GM12878 (cell line): ENCODE measurements around the gene KDM5B. TPM values are rescaled to one million over a fixed set of nuclear protein-coding genes. Genes with fewer than 3 reads are reported as not detected.

ENCODE experiments used
- ATAC-seq: fragments of 200-7000 bp; cut with Tn5 transposase; 3 replicates; pipeline ENCODE4 v1.9.1; 2020; ENCODE audit warnings: mild to moderate bottlenecking, moderate library complexity
- BruUV-seq: library from RNA; stranded (reverse); fragments of 400-500 nt; replicated peaks from 2 replicates; lab custom pipeline; 2021; lab: Mats Ljungman, UMichigan
- CTCF ChIA-PET: fragments of 300-600 bp; sonication (Branson Sonifier 250); formaldehyde crosslinking; extraction: SDS; loops from one replicate; lab custom pipeline; 2021; ENCODE audit warnings: inconsistent platforms; lab: Yijun Ruan, JAX
- POLR2A ChIA-PET: fragments of 350-600 bp; formaldehyde crosslinking; extraction: SDS; loops from one replicate; lab custom pipeline; 2021; ENCODE audit warnings: inconsistent platforms; lab: Charles Lee
- RAD21 ChIA-PET: fragments of 300-600 bp; sonication (Branson Sonifier 250); formaldehyde crosslinking; loops from one replicate; lab custom pipeline; 2023; ENCODE audit warnings: antibody characterized with exemption; ENCODE audit not compliant: unreplicated experiment; lab: Charles Lee
- SMC1A ChIA-PET: fragments of 300-600 bp; sonication (Branson Sonifier 250); formaldehyde crosslinking; loops from one replicate; lab custom pipeline; 2023; ENCODE audit not compliant: unreplicated experiment, uncharacterized antibody; lab: Charles Lee
- DNase-seq: peaks from one replicate; pipeline ENCODE4 v3.0.0-alpha.2; 2011; ENCODE audit warnings: low read depth, low spot score
- FAIRE-seq: peaks from 3 replicates; lab custom pipeline; 2011; peaks lifted over from hg19 to GRCh38; lab: Jason Lieb, UNC
- H2AFZ ChIP-seq: 2 replicates; pipeline ENCODE4 v1.6.0; 2011; ENCODE audit warnings: low read depth, low read length, control low read depth; ENCODE audit not compliant: control insufficient read depth
- H3K27ac ChIP-seq: 2 replicates; pipeline ENCODE4 v1.5.1; 2011; ENCODE audit warnings: control low read depth; ENCODE audit not compliant: control insufficient read depth, insufficient read depth
- H3K27me3 ChIP-seq, 2 experiments: replicated peaks in 1 of 2; 2 replicates each; pipeline versions ENCODE4 v1.6.0 to v1.6.1; 2011; ENCODE audit warnings: low read length in 1 of 2; ENCODE audit not compliant: control insufficient read depth in 2 of 2, insufficient read depth in 2 of 2
- H3K36me3 ChIP-seq, 2 experiments: 2 replicates each; pipeline ENCODE4 v1.5.1; 2011; ENCODE audit warnings: low read length in 1 of 2; ENCODE audit not compliant: control insufficient read depth in 2 of 2, insufficient read depth in 2 of 2
- H3K4me1 ChIP-seq: 2 replicates; pipeline ENCODE4 v1.6.1; 2011; ENCODE audit warnings: mild to moderate bottlenecking, low read length, moderate library complexity, mixed read lengths; ENCODE audit not compliant: control insufficient read depth, insufficient read depth
- H3K4me2 ChIP-seq: 2 replicates; pipeline ENCODE4 v1.6.0; 2011; ENCODE audit warnings: control low read depth; ENCODE audit not compliant: control insufficient read depth, insufficient read depth
- H3K4me3 ChIP-seq: fragments of 200-600 bp; sonication (generic); 2 replicates; pipeline ENCODE4 v1.5.1; 2016
- H3K79me2 ChIP-seq: 2 replicates; pipeline ENCODE4 v1.6.0; 2011; ENCODE audit warnings: low read length; ENCODE audit not compliant: control insufficient read depth, insufficient read depth
- H3K9ac ChIP-seq: 2 replicates; pipeline ENCODE4 v1.8.0; 2011; ENCODE audit warnings: low read length, control low read depth, mixed read lengths; ENCODE audit not compliant: control insufficient read depth, insufficient read depth
- H3K9me3 ChIP-seq: replicated peaks from 3 replicates; pipeline ENCODE4 v1.5.1; 2011; ENCODE audit warnings: mild to moderate bottlenecking, low read length; ENCODE audit not compliant: control insufficient read depth, insufficient read depth
- H4K20me1 ChIP-seq: 2 replicates; pipeline ENCODE4 v1.6.0; 2011; ENCODE audit not compliant: control insufficient read depth, insufficient read depth
- KLF5 ChIP-seq: fragments of 450-650 bp; IDR thresholded peaks from 2 replicates; pipeline ENCODE4 v1.6.1; 2014; ENCODE audit warnings: mild to moderate bottlenecking; ENCODE audit not compliant: partially characterized antibody
- MEF2A ChIP-seq: IDR thresholded peaks from 2 replicates; pipeline ENCODE4 v1.6.1; 2011; ENCODE audit warnings: low read depth, mild to moderate bottlenecking, low read length, moderate library complexity; ENCODE audit not compliant: insufficient read depth
- MTA3 ChIP-seq: IDR thresholded peaks from 2 replicates; pipeline ENCODE4 v1.6.1; 2012; ENCODE audit warnings: low read length, inconsistent platforms, borderline replicate concordance
- NR2F1 ChIP-seq: fragments of 450-650 bp; conservative IDR thresholded peaks from 2 replicates; pipeline ENCODE4 v1.6.1; 2017; ENCODE audit warnings: mild to moderate bottlenecking
- SMARCA5 ChIP-seq: fragments of 450-650 bp; IDR thresholded peaks from 2 replicates; pipeline ENCODE4 v1.6.1; 2017; ENCODE audit warnings: mild to moderate bottlenecking
- STAT1 ChIP-seq: fragments of 450-650 bp; conservative IDR thresholded peaks from 2 replicates; pipeline ENCODE4 v1.6.1; 2014; ENCODE audit warnings: antibody characterized with exemption, mild to moderate bottlenecking
- TARDBP ChIP-seq: IDR thresholded peaks from 2 replicates; pipeline ENCODE4 v1.6.1; 2016; ENCODE audit warnings: borderline replicate concordance
- WGBS: methylation state at CpG from one replicate; pipeline ENCODE4 v1.1.6; 2016; ENCODE audit warnings: low lambda C conversion rate; ENCODE audit not compliant: insufficient replicate concordance, insufficient coverage; ENCODE audit errors: missing lambda C conversion rate; 5-methylcytosine and 5-hydroxymethylcytosine counted together
- in situ Hi-C: fragments of 300-500 bp; cut with MboI; formaldehyde crosslinking; loops from 9 replicates; pipeline ENCODE4 v1.14.3; 2018; ENCODE audit warnings: mixed read lengths
- intact Hi-C: fragments of 100-400 bp; cut with micrococcal nuclease; formaldehyde crosslinking; loops from one replicate; pipeline ENCODE4 v1.14.2; 2022; ENCODE audit not compliant: unreplicated experiment
- polyA plus RNA-seq, 11 experiments: library from polyadenylated mRNA; depleted of rRNA in 4 of 11; unstranded in 6 of 11; stranded (reverse) in 5 of 11; fragments of >200 nt; fragmentation: Nextera tagmentation in 4 of 11; fragmentation: Illumina TruSeq in 1 of 11; extraction: Ambion mirVana in 4 of 11; extraction: Trizol in 1 of 11; gene quantifications; 1 replicate in 1 of 11; 2 replicates in 10 of 11; pipeline versions ENCODE4 v1.2.1 to v1.2.3, GENCODE V29; 2011 to 2016; ENCODE audit warnings: inconsistent platforms in 2 of 11, missing spikeins in 2 of 11, low read depth in 1 of 11
- total RNA-seq, 4 experiments: library from RNA; depleted of rRNA in 3 of 4; stranded (reverse); fragments of >200 nt in 3 of 4; fragmentation: Illumina TruSeq in 1 of 4; extraction: Trizol in 1 of 4; gene quantifications; 2 replicates each; pipeline versions ENCODE4 v1.2.1 to v1.2.3, GENCODE V29; 2013 to 2021
- TF ChIP-seq, protein P1 (sequence below): IDR thresholded peaks from 2 replicates; pipeline ENCODE4 v1.6.1; 2012; ENCODE audit warnings: improper control_type of control experiment, low read depth, low read length; ENCODE audit not compliant: insufficient replicate concordance
- TF ChIP-seq, protein P2 (sequence below): fragments of 450-650 bp; IDR thresholded peaks from 2 replicates; pipeline ENCODE4 v1.6.1; 2014; ENCODE audit warnings: mild to moderate bottlenecking

Gene KDM5B
- total and polyA plus RNA-seq, 10 of the 15 experiments (the other 5 are each of a cell fraction or from before 2014, with no cell fraction given) = 1.7 to 26.6 (median 8.1) TPM

DNA sequence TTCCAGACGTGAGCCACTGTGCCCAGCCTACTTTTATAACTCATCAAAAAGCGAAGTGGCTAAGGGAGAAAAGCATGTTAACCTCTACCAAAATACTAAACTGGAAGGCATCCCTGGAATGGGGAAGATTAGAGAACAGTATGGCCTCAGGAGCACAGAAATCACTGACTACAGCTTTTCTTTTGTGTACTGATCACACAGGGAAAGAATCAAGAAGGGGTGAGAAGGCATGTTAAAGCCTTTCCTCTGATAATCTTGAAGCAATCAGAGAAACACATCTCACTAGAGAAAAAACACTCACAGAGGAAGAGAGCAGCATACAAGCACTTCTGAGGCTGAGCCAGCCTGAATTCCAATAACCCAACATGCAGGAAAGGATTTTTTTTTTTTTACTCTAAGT, 13.2 kb upstream of the KDM5B start:
- Histone ChIP-seq H3K4me2 (no peak overlapping the region), H3K36me3 (no peaks in the 10 kb centered on the region), H2AFZ (no peak overlapping the region), H3K9ac (no peak overlapping the region), H3K27ac (no peak overlapping the region), H3K4me1 (no peaks in the 10 kb centered on the region), H4K20me1 (no peaks in the 10 kb centered on the region), H3K9me3 (no peaks in the 10 kb centered on the region), H3K27me3 (no peaks in the 10 kb centered on the region), H3K79me2 (no peaks in the 10 kb centered on the region), H3K4me3 (no peak overlapping the region)
- POLR2A ChIA-PET = no interaction called here
- no peak for FAIRE-seq
- no peak for DNase-seq
- CTCF ChIA-PET = interaction anchor here (0.6 to 0.9 kb wide), 3 partner anchors 69 to 133 kb away, joined by 3 to 4 read pairs (median 3); no protein-coding TSS in a partner anchor
- SMC1A ChIA-PET = interaction anchor here (0.7 kb wide), 1 partner anchor 9 kb away, joined by 4 read pairs; no protein-coding TSS in a partner anchor
- intact Hi-C loops = no loop called here
- ATAC-seq = no peak
- 14% methylated on average over 2 of the region's 2 CpGs for WGBS
- in situ Hi-C loops = no loop called here
- no peak for TF ChIP-seq MTA3
- RAD21 ChIA-PET = no interaction called here
- BruUV-seq = no TSS peak

DNA sequence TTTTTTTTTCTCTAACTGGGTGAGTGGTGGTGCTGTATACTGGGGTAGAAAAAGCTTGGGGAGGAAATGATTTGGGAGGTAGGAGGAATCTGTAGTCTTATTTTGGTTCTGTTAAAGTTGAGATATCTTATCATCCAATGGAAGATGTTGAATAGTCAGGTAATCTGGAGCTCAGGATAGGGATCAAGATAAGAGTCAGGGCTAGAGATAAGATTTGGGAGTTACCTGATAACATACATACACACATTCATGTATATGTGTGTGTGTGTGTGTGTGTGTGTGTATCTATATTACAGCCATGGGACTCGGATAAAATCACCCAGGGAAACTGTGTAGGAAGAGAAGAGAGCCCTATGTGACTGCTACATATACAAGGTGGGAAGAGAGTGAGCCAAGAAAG, 10.6 kb upstream of the KDM5B start:
- Histone ChIP-seq H3K4me1 (no peaks in the 10 kb centered on the region), H3K9ac (no peak overlapping the region), H4K20me1 (no peaks in the 10 kb centered on the region), H3K27me3 (no peaks in the 10 kb centered on the region), H3K9me3 (no peaks in the 10 kb centered on the region), H3K4me2 (no peak overlapping the region), H3K27ac (no peak overlapping the region), H3K36me3 (no peaks in the 10 kb centered on the region), H2AFZ (no peak overlapping the region), H3K79me2 (no peaks in the 10 kb centered on the region), H3K4me3 (no peak overlapping the region)
- in situ Hi-C loops (no loop called here), intact Hi-C loops (no loop called here)
- ChIA-PET CTCF (no interaction called here), POLR2A (no interaction called here), SMC1A (no interaction called here), RAD21 (no interaction called here)
- no TSS peak for BruUV-seq
- 33% methylated on average over 1 of the region's 1 CpG for WGBS
- DNase-seq (no peak), FAIRE-seq (no peak), ATAC-seq (no peak)
- TF ChIP-seq NR2F1 (no peak), KLF5 (no peak), MEF2A (no peak), SMARCA5 (no peak), STAT1 (no peak), TARDBP (no peak)
- TF ChIP-seq, protein P1, sequence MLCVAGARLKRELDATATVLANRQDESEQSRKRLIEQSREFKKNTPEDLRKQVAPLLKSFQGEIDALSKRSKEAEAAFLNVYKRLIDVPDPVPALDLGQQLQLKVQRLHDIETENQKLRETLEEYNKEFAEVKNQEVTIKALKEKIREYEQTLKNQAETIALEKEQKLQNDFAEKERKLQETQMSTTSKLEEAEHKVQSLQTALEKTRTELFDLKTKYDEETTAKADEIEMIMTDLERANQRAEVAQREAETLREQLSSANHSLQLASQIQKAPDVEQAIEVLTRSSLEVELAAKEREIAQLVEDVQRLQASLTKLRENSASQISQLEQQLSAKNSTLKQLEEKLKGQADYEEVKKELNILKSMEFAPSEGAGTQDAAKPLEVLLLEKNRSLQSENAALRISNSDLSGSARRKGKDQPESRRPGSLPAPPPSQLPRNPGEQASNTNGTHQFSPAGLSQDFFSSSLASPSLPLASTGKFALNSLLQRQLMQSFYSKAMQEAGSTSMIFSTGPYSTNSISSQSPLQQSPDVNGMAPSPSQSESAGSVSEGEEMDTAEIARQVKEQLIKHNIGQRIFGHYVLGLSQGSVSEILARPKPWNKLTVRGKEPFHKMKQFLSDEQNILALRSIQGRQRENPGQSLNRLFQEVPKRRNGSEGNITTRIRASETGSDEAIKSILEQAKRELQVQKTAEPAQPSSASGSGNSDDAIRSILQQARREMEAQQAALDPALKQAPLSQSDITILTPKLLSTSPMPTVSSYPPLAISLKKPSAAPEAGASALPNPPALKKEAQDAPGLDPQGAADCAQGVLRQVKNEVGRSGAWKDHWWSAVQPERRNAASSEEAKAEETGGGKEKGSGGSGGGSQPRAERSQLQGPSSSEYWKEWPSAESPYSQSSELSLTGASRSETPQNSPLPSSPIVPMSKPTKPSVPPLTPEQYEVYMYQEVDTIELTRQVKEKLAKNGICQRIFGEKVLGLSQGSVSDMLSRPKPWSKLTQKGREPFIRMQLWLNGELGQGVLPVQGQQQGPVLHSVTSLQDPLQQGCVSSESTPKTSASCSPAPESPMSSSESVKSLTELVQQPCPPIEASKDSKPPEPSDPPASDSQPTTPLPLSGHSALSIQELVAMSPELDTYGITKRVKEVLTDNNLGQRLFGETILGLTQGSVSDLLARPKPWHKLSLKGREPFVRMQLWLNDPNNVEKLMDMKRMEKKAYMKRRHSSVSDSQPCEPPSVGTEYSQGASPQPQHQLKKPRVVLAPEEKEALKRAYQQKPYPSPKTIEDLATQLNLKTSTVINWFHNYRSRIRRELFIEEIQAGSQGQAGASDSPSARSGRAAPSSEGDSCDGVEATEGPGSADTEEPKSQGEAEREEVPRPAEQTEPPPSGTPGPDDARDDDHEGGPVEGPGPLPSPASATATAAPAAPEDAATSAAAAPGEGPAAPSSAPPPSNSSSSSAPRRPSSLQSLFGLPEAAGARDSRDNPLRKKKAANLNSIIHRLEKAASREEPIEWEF = no peak
- TF ChIP-seq, protein P2, sequence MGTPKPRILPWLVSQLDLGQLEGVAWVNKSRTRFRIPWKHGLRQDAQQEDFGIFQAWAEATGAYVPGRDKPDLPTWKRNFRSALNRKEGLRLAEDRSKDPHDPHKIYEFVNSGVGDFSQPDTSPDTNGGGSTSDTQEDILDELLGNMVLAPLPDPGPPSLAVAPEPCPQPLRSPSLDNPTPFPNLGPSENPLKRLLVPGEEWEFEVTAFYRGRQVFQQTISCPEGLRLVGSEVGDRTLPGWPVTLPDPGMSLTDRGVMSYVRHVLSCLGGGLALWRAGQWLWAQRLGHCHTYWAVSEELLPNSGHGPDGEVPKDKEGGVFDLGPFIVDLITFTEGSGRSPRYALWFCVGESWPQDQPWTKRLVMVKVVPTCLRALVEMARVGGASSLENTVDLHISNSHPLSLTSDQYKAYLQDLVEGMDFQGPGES = no peak
